ENCODE data around the gene SH3RF3. TPM values are rescaled to one million over a fixed set of nuclear protein-coding genes. Genes with fewer than 3 reads are reported as not detected.

The SH3RF3 gene
- total RNA-seq, 1 donor from 2014 or later = 7.4 TPM

- TF ChIP-seq CTCF (IDR thresholded peaks at IDR 0.05) = no peak
- intact Hi-C loops (cut with DNase I) = loop anchor here (5.0 to 10.0 kb wide), 2 partner anchors 139 to 386 kb away; no protein-coding TSS in a partner anchor
- peaks cover 12% of the 10 kb centered on the region for H3K27me3 ChIP-seq
- no peaks in the 10 kb centered on the region for H3K36me3 ChIP-seq
- no peaks in the 10 kb centered on the region for H3K9me3 ChIP-seq
- DNase-seq (no peak), ATAC-seq (no peak)
- H3K27ac ChIP-seq = no peak overlapping the region
- no peak overlapping the region for H3K4me3 ChIP-seq
- H3K4me1 ChIP-seq = peaks cover 6% of the 10 kb centered on the region
Measured at GRCh38 chr2:109125593-109126500, 3.2 kb upstream of the SH3RF3 start.

GRCh38 chr2:109126501-109126860, 2.5 kb upstream of the SH3RF3 start:
- no peak for TF ChIP-seq CTCF (IDR thresholded peaks at IDR 0.05)
- H3K4me3 ChIP-seq = no peak overlapping the region
- H3K4me1 ChIP-seq = peaks cover 6% of the 10 kb centered on the region
- DNase-seq = no peak
- intact Hi-C loops (cut with DNase I) = loop anchor here (5.0 to 10.0 kb wide), 2 partner anchors 138 to 386 kb away; no protein-coding TSS in a partner anchor
- no peaks in the 10 kb centered on the region for H3K9me3 ChIP-seq
- no peak for ATAC-seq
- H3K36me3 ChIP-seq = no peaks in the 10 kb centered on the region
- peaks cover 12% of the 10 kb centered on the region for H3K27me3 ChIP-seq
- H3K27ac ChIP-seq = no peak overlapping the region

- Histone ChIP-seq H3K36me3 (no peaks in the 10 kb centered on the region), H3K4me3 (no peak overlapping the region), H3K27ac (no peak overlapping the region), H3K4me1 (peaks cover 6% of the 10 kb centered on the region), H3K27me3 (peaks cover 12% of the 10 kb centered on the region), H3K9me3 (no peaks in the 10 kb centered on the region)
- intact Hi-C loops (cut with DNase I) = loop anchor here (5.0 to 10.0 kb wide), 2 partner anchors 137 to 385 kb away; no protein-coding TSS in a partner anchor
- TF ChIP-seq CTCF (IDR thresholded peaks at IDR 0.05) = no peak
- DNase-seq (no peak), ATAC-seq (no peak)
Measured at GRCh38 chr2:109127556-109127955, 1.4 kb upstream of the SH3RF3 start.

- peak; percentile 87 for DNase-seq
- peak overlapping the region; percentile 67 for H3K4me3 ChIP-seq
- peaks cover 6% of the 10 kb centered on the region for H3K4me1 ChIP-seq
- H3K36me3 ChIP-seq = no peaks in the 10 kb centered on the region
- TF ChIP-seq CTCF (IDR thresholded peaks at IDR 0.05) = peak; percentile 88
- ATAC-seq = peak; percentile 87
- peak overlapping the region; percentile 86 for H3K27ac ChIP-seq
- intact Hi-C loops (cut with DNase I) = loop anchor here (5.0 to 10.0 kb wide), 2 partner anchors 137 to 384 kb away; no protein-coding TSS in a partner anchor
- no peaks in the 10 kb centered on the region for H3K9me3 ChIP-seq
- peaks cover 12% of the 10 kb centered on the region for H3K27me3 ChIP-seq
Measured at GRCh38 chr2:109128048-109128615, 873 bp upstream of the SH3RF3 start.

- H3K4me1 ChIP-seq = peaks cover 6% of the 10 kb centered on the region
- no peaks in the 10 kb centered on the region for H3K36me3 ChIP-seq
- peaks cover 12% of the 10 kb centered on the region for H3K27me3 ChIP-seq
- H3K4me3 ChIP-seq = peak overlapping the region; percentile 67
- intact Hi-C loops (cut with DNase I) = loop anchor here (5.0 to 10.0 kb wide), 2 partner anchors 135 to 383 kb away; no protein-coding TSS in a partner anchor
- H3K9me3 ChIP-seq = no peaks in the 10 kb centered on the region
- H3K27ac ChIP-seq = peak overlapping the region; percentile 86
- no peak for TF ChIP-seq CTCF (IDR thresholded peaks at IDR 0.05)
- ATAC-seq (peak; percentile 43), DNase-seq (no peak)
Measured at GRCh38 chr2:109129356-109129920, 433 bp downstream of the SH3RF3 start.
